AG08395 (cell line): ENCODE data around the gene TFDP3.

Experiments
- DNase-seq: peaks from one replicate; pipeline ENCODE4 v3.0.0; 2012; ENCODE audit warnings: mixed read lengths, low spot score

TFDP3 gene

GRCh38 chrX:133185938-133186337, 32.2 kb downstream of the TFDP3 start:
- DNase-seq = no peak

GRCh38 chrX:133185119-133185518, 33.0 kb downstream of the TFDP3 start:
- DNase-seq = no peak

- DNase-seq = no peak
These were observed 34.3 kb downstream of the TFDP3 start for GRCh38 chrX:133183806-133184205.

- DNase-seq = no peak
These were observed 38.7 kb downstream of the TFDP3 start for GRCh38 chrX:133179500-133179899.

- DNase-seq = no peak
These were observed 41.0 kb downstream of the TFDP3 start for GRCh38 chrX:133177202-133177601.

- no peak for DNase-seq
These were observed 42.5 kb downstream of the TFDP3 start for GRCh38 chrX:133175605-133176004.

GRCh38 chrX:133175162-133175561, 43.0 kb downstream of the TFDP3 start:
- no peak for DNase-seq

- DNase-seq = peak; percentile 9
These were observed 46.0 kb downstream of the TFDP3 start for GRCh38 chrX:133171962-133172708.
